Neural progenitor cell (in vitro differentiated cells): Measurements from ENCODE around the gene NELL2. TPM values are rescaled to one million over a fixed set of nuclear protein-coding genes. Genes with fewer than 3 reads are reported as not detected.

Source experiments
- DNase-seq: peaks from one replicate; pipeline ENCODE4 v3.0.0-alpha.2; 2016; ENCODE audit warnings: low spot score
- H2AFZ ChIP-seq: fragments of 200-600 bp; sonication (generic); replicated peaks from 2 replicates; pipeline ENCODE4 v1.6.1; 2016; ENCODE audit warnings: antibody characterized with exemption
- H3F3A ChIP-seq: fragments of 200-600 bp; sonication (generic); 2 replicates; pipeline ENCODE4 v1.6.1; 2016; ENCODE audit warnings: antibody characterized with exemption, low read depth
- H3K27ac ChIP-seq: fragments of 200-600 bp; sonication (generic); 2 replicates; pipeline ENCODE4 v1.5.1; 2016; ENCODE audit warnings: mild to moderate bottlenecking
- H3K27me3 ChIP-seq: fragments of 200-600 bp; sonication (generic); 2 replicates; pipeline ENCODE4 v1.6.1; 2016; ENCODE audit warnings: mild to moderate bottlenecking, moderate library complexity
- H3K36me3 ChIP-seq: fragments of 200-600 bp; sonication (generic); 2 replicates; pipeline ENCODE4 v1.5.1; 2016
- H3K4me1 ChIP-seq: fragments of 200-600 bp; sonication (generic); 2 replicates; pipeline ENCODE4 v1.6.1; 2016; ENCODE audit warnings: mixed run types
- H3K4me2 ChIP-seq: fragments of 200-600 bp; sonication (generic); 2 replicates; pipeline ENCODE4 v1.6.1; 2016
- H3K4me3 ChIP-seq: fragments of 200-600 bp; sonication (generic); 2 replicates; pipeline ENCODE4 v1.5.1; 2016
- H3K79me2 ChIP-seq: fragments of 200-600 bp; sonication (generic); 2 replicates; pipeline ENCODE4 v1.6.1; 2016; ENCODE audit warnings: low read depth
- H3K9ac ChIP-seq: fragments of 200-600 bp; sonication (generic); 2 replicates; pipeline ENCODE4 v1.6.1; 2016
- H3K9me3 ChIP-seq: fragments of 200-600 bp; sonication (generic); 2 replicates; pipeline ENCODE4 v1.5.1; 2016; ENCODE audit warnings: low read depth
- H4K20me1 ChIP-seq: fragments of 200-600 bp; sonication (generic); 2 replicates; pipeline ENCODE4 v1.6.1; 2016; ENCODE audit warnings: low read depth
- H3K27ac Mint-ChIP-seq: 3 replicates; pipeline ENCODE4 v1.8.0; 2021; ENCODE audit warnings: mixed read lengths
- H3K27me3 Mint-ChIP-seq: 2 replicates; pipeline ENCODE4 v1.8.0; 2022; ENCODE audit warnings: low read depth, mild to moderate bottlenecking, inconsistent platforms, moderate library complexity, mixed read lengths; ENCODE audit not compliant: insufficient read depth
- H3K36me3 Mint-ChIP-seq: 3 replicates; pipeline ENCODE4 v1.8.0; 2021; ENCODE audit warnings: mixed read lengths
- H3K4me1 Mint-ChIP-seq: 3 replicates; pipeline ENCODE4 v1.8.0; 2021; ENCODE audit warnings: mixed read lengths
- H3K4me3 Mint-ChIP-seq: 3 replicates; pipeline ENCODE4 v1.8.0; 2021; ENCODE audit warnings: mild to moderate bottlenecking, moderate library complexity, mixed read lengths
- H3K9me3 Mint-ChIP-seq: 3 replicates; pipeline ENCODE4 v1.8.0; 2020; ENCODE audit warnings: mixed read lengths
- EZH2 ChIP-seq: fragments of 200-600 bp; sonication (generic); IDR thresholded peaks from 2 replicates; pipeline ENCODE4 v1.6.1; 2017; ENCODE audit warnings: antibody characterized with exemption, mild to moderate bottlenecking, moderate library complexity
- EZH2phosphoT487 ChIP-seq: fragments of 200-600 bp; sonication (generic); IDR thresholded peaks from 2 replicates; pipeline ENCODE4 v1.6.1; 2017; ENCODE audit warnings: antibody characterized with exemption
- total RNA-seq: library from RNA; depleted of rRNA; stranded (reverse); fragments of >200 nt; gene quantifications from 2 replicates; pipeline ENCODE4 v1.2.3, GENCODE V29; 2015; ENCODE audit warnings: low replicate concordance
- TF ChIP-seq, protein P1 (sequence below): fragments of 200-600 bp; sonication (generic); IDR thresholded peaks from 2 replicates; pipeline ENCODE4 v1.5.1; 2017; ENCODE audit warnings: antibody characterized with exemption, mild to moderate bottlenecking

NELL2 gene
- total RNA-seq, 1 donor from 2014 or later, result 398 TPM

- peak; percentile 85 for DNase-seq
- Histone ChIP-seq H3K27me3 (peaks cover 14% of the 10 kb centered on the region), H4K20me1 (peaks cover 15% of the 10 kb centered on the region), H3K27ac (peak overlapping the region; percentile 83), H3K9me3 (peaks cover 7% of the 10 kb centered on the region), H3K4me2 (peak overlapping the region; percentile 98), H3F3A (peaks cover 37% of the 10 kb centered on the region), H3K4me3 (peak overlapping the region; percentile 88), H3K4me1 (peaks cover 30% of the 10 kb centered on the region), H3K79me2 (peaks cover 35% of the 10 kb centered on the region), H3K9ac (no peak overlapping the region), H3K36me3 (no peaks in the 10 kb centered on the region), H2AFZ (peak overlapping the region; percentile 91)
- Mint-ChIP-seq H3K27ac (no peak overlapping the region), H3K36me3 (peaks cover 3% of the 10 kb centered on the region), H3K4me3 (peak overlapping the region; percentile 100), H3K27me3 (peaks cover 2% of the 10 kb centered on the region), H3K4me1 (peaks cover 11% of the 10 kb centered on the region), H3K9me3 (peaks cover 19% of the 10 kb centered on the region)
- TF ChIP-seq EZH2 (no peak), EZH2phosphoT487 (no peak)
- TF ChIP-seq, protein P1, sequence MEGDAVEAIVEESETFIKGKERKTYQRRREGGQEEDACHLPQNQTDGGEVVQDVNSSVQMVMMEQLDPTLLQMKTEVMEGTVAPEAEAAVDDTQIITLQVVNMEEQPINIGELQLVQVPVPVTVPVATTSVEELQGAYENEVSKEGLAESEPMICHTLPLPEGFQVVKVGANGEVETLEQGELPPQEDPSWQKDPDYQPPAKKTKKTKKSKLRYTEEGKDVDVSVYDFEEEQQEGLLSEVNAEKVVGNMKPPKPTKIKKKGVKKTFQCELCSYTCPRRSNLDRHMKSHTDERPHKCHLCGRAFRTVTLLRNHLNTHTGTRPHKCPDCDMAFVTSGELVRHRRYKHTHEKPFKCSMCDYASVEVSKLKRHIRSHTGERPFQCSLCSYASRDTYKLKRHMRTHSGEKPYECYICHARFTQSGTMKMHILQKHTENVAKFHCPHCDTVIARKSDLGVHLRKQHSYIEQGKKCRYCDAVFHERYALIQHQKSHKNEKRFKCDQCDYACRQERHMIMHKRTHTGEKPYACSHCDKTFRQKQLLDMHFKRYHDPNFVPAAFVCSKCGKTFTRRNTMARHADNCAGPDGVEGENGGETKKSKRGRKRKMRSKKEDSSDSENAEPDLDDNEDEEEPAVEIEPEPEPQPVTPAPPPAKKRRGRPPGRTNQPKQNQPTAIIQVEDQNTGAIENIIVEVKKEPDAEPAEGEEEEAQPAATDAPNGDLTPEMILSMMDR, result peak; percentile 35
Measured at GRCh38 chr12:44876544-44877410, 662 bp upstream of the NELL2 start.

DNA sequence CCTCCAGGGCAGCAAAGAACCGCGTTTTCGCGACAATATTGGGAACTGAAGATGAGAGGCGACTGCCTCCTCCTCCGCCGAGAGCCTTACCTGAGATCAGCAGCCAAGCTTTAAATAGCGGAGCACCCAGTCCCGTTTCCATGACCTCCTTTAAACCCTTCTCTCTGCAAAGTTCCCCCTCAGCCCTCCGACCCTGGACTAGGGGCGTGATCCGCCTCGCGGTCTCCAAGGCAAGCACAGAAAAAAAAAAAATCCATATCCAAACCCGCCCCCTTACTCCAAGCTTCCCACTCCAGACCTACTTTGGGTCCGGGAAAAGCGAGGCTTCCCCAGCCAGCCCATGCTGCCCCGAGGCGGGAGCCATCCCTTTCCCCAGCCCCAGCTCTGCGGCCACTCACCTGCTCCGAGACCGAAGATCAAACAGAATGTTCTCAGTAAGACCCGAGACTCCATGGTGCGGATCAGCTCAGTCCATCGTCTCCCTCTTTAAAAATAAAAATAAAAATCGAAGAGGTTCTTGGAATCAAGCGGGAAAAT is 630 bp downstream of the NELL2 start:
- H3K27ac ChIP-seq, result peak overlapping the region; percentile 83
- peak overlapping the region; percentile 92 for H3K27ac Mint-ChIP-seq
- H3K4me2 ChIP-seq, result peak overlapping the region; percentile 98
- H3K36me3 Mint-ChIP-seq, result peaks cover 15% of the 10 kb centered on the region
- H3K4me1 ChIP-seq, result peaks cover 30% of the 10 kb centered on the region
- H4K20me1 ChIP-seq, result peaks cover 15% of the 10 kb centered on the region
- peak; percentile 62 for DNase-seq
- peak overlapping the region; percentile 88 for H3K4me3 ChIP-seq
- peaks cover 37% of the 10 kb centered on the region for H3F3A ChIP-seq
- H3K27me3 ChIP-seq, result peaks cover 14% of the 10 kb centered on the region
- peak overlapping the region; percentile 53 for H3K9ac ChIP-seq
- no peaks in the 10 kb centered on the region for H3K36me3 ChIP-seq
- peaks cover 2% of the 10 kb centered on the region for H3K27me3 Mint-ChIP-seq
- peak overlapping the region; percentile 91 for H2AFZ ChIP-seq
- peak overlapping the region; percentile 100 for H3K4me3 Mint-ChIP-seq
- TF ChIP-seq EZH2phosphoT487 (no peak), EZH2 (no peak)
- TF ChIP-seq, protein P1, result no peak
- H3K9me3 ChIP-seq, result no peaks in the 10 kb centered on the region
- H3K79me2 ChIP-seq, result peaks cover 48% of the 10 kb centered on the region
- peaks cover 17% of the 10 kb centered on the region for H3K9me3 Mint-ChIP-seq
- peaks cover 11% of the 10 kb centered on the region for H3K4me1 Mint-ChIP-seq

- Mint-ChIP-seq H3K4me3 (peak overlapping the region; percentile 100), H3K4me1 (peaks cover 11% of the 10 kb centered on the region), H3K27ac (peak overlapping the region; percentile 92), H3K36me3 (peaks cover 19% of the 10 kb centered on the region), H3K27me3 (peaks cover 2% of the 10 kb centered on the region), H3K9me3 (peaks cover 17% of the 10 kb centered on the region)
- Histone ChIP-seq H3K4me1 (peaks cover 30% of the 10 kb centered on the region), H3K36me3 (no peaks in the 10 kb centered on the region), H3K9me3 (no peaks in the 10 kb centered on the region), H3F3A (peaks cover 37% of the 10 kb centered on the region), H2AFZ (peak overlapping the region; percentile 91), H3K4me3 (peak overlapping the region; percentile 88), H3K27ac (peak overlapping the region; percentile 83), H3K4me2 (peak overlapping the region; percentile 98), H3K79me2 (peaks cover 51% of the 10 kb centered on the region), H3K27me3 (peaks cover 14% of the 10 kb centered on the region), H4K20me1 (peaks cover 15% of the 10 kb centered on the region), H3K9ac (peak overlapping the region; percentile 53)
- TF ChIP-seq, protein P1, result no peak
- TF ChIP-seq EZH2, result no peak
- TF ChIP-seq EZH2phosphoT487, result no peak
- peak; percentile 63 for DNase-seq
Measured at GRCh38 chr12:44874981-44875416, 1.1 kb downstream of the NELL2 start.
